GM19023 (cell line): ENCODE data around the gene PPP4R1.
"Not testable (repeated sequence)": the region's sequence is repeated elsewhere in the genome, so short reads cannot be mapped to it uniquely, and the experiment has no call there.

ENCODE experiments used
- ATAC-seq: cut with Tn5 transposase; IDR thresholded peaks from one replicate; pipeline ENCODE4 v1.9.1; 2021; ENCODE audit warnings: mild to moderate bottlenecking, moderate library complexity; ENCODE audit not compliant: unreplicated experiment

Gene PPP4R1

DNA sequence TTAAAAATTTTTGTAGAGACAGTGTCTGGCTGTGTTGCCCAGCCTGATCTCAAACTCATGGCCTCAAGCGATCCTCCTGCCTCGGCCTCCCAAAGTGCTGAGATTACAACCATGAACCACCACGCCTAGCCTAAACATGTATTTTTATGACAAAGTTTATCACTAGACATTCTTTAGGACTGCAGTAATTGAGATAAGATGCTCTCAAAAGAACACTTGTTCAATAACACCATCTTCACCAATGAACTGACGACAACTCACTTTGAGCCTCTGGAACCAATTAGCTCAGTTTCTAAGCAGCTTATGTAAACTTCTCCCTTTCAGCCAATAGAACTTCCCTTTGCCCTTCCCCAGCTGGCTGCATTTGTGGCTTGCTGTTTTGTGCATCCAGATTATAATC lies 15.3 kb upstream of the PPP4R1 start:
- no peak for ATAC-seq

DNA sequence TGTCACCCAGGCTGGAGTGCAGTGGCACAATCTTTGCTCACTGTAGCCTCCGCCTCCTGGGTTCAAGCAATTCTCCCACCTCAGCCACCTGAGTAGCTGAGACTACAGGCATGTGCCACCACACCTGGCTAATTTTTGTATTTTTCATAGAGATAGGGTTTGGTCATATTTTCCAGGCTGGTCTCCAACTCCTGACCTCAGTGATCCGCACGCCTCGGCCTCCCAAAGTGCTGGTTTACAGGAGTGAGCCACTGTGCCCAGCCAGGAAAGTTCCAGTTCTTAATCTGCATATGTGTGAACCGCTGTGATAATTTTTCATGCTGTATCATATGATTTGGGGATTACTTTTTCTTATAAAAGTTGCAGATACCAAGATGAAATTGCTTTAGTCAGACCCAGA lies 14.6 kb upstream of the PPP4R1 start:
- no peak for ATAC-seq

DNA sequence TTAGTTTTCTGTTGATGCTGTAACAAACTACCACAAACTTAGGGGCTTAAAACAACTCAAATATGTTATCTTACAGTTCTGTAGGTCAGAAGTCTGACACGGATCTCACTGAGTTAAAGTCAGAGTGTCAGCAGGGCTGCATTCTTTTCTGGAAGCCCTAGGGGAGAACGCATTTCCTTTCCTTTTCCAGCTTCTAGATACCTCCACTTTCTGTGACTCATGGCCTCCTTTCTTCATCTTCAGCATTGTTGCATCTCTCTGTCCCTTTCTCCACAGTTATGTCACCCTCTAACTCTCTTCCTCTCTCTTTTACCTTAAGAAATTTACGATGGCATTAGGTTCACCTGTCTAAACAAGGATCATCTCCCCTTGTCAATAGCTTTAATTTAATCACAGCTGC lies 13.3 kb upstream of the PPP4R1 start:
- ATAC-seq: no peak

DNA sequence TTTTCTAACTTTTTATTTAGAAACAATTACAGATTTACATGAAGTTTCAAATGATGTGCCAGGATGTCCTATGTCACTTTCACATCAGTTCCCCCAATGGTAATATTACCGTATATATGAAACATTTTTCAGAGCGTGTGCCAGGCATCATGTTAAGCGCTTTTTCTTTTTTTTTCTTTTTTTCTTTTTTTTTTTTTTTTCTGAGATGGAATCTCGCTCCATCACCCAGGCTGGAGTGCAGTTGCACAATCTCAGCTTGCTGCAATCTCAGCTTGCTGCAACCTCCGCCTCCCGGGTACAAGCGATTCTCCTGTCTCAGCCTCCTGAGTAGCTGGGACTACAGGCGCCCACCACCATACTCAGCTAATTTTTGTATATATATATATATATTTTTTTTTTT lies 5.6 kb upstream of the PPP4R1 start:
- no peak for ATAC-seq

DNA sequence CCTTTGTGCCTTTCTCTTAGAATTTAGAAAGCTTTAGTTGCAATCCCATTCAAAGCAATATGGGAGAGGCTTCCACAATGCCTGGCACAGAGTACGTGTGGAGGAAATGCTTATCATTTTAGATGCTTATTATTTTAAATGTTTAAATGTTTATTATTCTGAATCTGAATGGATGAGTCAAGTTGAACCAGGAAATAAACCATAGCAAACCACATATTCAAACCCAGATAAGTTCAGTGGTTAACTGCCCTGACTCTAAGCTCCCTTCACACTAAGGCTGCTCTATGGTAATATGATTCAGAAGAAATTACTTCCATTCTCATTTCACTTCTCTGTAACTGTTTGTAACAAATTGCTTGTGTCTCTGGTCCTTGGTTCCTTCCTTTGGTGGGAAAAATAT lies 5.2 kb upstream of the PPP4R1 start:
- no peak for ATAC-seq

DNA sequence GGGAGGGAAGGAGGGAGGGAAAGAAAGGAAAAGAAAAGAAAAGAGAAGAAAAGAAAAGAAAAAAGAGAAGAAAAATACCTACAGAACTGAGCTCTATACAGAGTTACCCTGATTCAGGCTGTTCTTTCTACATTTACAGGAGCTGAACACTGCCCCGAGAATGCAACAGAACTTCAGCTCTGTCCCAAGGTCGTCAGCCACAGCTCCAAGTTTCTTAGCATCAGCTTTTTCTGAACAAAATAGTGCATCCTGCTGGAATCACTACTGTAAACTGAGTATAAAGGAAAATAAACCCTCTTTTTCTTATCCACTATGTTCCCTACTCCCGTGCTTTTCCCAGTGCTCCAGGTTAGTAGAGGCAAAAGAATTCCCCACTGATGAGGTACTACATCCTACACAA lies 4.7 kb upstream of the PPP4R1 start:
- ATAC-seq: no peak

DNA sequence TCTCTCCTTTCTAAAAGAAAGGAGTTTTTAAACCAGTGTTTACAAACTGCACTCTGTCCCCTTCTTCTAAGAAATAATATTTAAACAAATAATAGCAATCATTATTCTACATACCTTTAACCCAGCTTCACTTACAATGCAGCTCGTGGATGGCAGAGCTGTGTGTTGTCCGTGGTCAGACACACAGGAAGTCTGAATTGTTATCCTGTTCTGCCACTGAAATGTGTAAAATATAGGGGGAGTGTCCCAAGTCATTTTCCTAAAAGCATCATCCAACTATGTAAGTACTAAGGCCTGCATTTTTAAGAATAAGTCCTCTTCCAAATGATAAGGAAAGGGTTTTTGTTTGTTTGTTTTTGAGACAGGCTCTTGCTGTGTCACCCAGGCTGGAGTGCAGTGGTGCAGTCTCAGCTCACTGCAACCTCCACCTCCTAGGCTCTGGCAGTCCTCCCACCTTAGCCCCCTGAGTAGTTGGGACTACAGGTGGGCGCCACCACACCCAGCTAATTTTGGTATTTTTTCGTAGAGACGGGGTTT lies 2.7 kb upstream of the PPP4R1 start:
- no peak for ATAC-seq

DNA sequence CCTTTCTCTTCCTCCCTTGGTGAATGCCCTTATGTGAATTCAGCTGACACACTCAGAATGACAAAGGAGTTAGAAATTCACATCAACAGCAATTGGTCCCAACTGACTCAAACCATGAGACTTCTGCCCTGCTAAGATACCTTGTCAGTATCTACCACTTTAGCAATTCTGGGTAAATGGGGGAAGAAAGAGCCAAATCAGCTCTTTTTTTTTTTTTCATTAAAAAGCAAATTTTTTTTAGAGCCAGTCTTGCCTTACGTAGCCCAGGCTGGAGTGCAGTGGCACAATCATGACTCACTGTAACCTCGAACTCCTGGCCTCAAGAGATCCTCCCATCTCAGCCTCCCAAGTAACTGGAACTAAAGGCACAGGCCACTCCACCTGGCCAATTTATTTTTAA lies 1.7 kb upstream of the PPP4R1 start:
- ATAC-seq: no peak

DNA sequence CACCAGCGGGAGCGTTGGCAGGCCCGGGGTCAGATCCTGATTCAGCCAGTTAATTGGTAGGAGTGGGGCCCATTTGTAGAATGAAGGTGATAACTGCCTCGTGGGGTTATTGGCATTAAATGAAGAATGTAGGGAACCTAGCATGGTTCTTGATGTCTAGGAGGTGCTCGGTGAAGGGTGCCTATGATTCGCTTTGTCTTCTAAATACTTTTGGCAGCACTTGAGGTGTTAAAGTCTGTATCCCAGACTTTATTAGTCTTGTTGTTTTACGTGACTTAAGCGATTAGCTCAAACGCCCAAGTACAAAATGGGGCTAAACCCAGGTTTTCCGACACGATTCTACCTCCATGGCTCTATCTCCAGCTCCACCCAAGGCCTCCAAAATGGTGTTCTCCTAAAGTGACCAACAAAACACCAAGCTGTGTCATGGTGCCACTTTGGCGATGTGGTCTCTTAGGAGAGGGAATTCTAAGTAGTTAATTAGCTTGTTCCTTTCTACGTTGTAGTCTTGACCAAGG lies 980 bp upstream of the PPP4R1 start:
- no peak for ATAC-seq

DNA sequence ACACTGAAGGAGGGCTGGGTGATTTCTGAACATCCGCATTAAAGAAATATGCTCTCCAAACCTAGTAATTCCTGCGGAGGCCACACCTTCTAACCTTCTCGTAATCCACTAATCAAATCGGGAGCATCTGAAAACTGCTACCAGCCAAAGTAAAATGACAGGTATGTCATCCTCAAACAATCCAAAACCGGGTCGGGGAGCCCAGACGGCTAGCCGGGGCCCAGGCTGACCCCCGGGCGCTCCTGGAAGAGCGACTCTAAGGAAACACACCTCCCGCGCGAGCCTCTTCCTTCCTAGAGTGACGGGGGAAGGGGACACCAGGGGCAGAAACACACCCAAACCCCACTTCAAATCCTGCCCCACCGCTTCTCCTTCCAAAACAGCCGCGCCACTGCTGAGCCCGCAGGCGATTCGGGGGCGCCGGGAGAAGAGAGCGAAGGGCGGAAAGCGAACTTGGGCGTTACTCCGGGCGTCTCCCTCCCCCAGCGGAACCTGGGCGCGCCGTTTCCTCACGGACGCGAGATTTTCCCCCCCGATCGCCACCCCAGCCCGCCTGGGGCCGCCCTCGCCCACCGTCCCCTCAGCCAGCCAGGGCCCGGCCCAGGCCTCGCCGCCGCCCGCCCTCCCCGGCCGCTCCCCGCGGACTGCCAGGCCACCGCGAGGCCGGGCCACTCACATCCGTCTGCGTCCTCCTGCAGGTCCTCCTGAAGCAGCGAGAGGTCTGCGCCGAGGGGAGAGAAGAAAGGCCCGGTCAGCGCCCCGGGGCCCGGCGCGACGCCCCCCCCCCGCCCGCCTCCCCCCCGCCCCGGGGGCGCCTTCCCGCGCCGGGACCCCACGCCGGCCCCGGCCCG lies 584 bp downstream of the PPP4R1 start:
- peak; percentile 32 for ATAC-seq

DNA sequence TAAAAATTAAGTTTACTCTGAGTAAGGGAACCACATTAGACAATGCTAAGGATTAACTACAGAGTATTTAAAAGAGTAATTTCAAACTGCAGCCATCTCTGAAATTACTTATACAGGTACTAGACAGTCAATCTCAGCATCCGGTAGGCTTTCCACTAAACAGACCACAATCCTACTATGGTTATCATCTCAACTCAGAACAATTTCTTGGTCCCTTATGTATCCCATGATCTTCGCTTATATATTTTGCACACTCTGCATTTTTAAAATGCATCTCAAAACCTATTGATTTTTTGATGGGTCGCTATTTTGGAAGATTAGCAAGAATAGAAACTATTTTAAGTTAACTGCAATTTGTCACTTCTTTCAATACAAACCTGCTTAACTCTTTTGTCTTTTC lies 1.4 kb downstream of the PPP4R1 start:
- ATAC-seq: no peak

DNA sequence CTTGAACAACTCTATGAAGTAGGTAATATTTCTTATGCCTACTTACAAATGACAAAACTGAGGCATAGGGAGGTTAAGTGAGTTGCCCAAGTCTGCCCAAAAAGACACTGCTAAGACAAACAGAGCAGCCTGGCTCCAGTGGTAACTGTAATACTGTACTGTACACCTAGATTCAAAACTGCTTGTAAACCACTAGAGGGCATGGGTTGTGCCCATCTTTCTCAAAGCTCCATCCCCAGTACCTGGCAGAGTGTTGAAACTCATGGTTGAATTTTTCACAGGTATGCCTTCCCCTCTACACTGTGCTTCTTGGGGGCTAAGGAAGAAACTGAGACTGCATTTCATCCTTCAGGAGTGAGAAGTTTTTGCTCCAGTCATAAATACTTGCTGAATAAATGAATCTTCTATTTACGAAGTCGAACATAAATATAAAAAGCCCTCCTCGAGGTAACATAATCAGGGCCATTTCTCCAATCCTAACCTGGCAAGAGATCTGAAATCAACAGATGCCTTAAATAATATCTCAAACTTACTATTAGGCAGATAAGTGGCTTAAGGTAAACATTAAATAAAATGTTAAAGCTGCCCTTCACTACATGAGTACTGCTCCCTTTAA lies 2.0 kb downstream of the PPP4R1 start:
- no peak for ATAC-seq

DNA sequence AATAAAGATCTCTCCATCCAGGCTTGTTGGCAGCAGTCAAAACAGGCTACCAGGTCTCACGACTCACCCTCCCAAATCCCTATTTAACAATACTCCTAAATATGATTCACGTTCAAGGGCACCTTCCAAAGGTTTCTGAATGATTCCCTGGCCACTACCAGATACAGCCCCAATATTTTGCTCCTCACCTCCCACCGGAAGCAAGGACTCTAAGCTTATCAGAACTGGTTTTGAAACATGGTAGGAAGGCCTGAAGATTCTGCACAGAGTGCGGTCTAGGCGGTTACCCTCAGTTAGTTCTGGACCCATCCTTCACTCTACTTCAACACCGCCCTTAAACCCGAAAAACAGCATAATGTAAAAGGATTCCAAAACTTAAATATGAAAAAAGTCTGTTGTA lies 5.2 kb downstream of the PPP4R1 start:
- ATAC-seq: no peak

DNA sequence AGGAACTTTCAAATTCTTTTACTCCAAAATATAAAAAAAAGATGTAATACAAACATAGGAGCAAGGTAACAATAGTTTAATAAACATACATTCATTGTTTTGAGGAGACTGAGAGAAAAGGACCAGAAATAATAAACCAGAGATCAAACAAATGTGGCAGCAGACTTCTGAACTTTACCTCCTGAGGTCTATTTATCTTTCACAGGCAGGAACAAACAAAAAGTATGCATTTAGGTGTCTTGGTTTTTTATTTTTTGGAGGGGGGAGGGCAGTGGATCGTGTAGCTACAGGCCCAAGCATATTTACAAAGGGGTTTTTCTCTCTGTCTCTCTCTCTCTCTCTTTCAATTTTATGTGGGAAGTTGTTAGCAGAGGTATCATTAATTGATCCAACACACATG lies 5.6 kb downstream of the PPP4R1 start:
- ATAC-seq: no peak

DNA sequence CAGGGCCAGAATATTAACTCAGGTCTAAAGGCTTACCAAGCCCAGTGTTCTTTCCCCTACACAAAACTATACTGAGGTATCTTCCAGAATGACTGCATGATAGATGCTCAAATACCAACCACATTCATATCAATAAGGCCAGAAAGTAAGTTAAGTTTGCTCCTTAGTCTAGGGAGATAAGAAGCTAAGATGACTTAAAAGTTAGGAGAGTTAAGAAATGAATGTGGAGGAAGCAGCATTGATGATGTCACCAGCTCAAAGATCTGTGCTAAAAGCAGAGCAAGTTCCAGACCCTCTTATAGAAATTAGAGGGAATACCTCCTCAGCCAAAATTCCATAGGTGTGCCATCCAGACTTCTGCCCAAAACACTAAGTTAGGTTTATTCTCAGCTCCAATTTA lies 6.1 kb downstream of the PPP4R1 start:
- no peak for ATAC-seq

DNA sequence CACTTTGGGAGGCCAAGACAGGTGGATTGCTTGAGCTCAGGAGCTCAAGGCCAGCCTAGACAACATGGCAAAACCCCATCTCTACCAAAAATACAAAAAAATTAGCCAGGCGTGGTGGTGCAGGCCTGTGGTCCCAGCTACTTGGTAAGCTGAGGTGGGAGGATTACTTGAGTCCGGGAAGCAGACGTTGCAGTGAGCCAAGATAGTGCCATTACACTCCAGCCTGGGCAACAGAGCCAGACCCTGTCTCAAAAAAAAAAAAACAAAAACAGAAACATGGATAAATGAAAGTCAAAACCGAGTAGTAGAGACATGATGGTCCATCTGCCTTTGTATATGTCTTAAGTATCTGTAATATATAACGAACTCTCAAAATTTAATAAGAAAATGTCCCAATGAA lies 7.2 kb downstream of the PPP4R1 start:
- not testable (repeated sequence) for ATAC-seq

DNA sequence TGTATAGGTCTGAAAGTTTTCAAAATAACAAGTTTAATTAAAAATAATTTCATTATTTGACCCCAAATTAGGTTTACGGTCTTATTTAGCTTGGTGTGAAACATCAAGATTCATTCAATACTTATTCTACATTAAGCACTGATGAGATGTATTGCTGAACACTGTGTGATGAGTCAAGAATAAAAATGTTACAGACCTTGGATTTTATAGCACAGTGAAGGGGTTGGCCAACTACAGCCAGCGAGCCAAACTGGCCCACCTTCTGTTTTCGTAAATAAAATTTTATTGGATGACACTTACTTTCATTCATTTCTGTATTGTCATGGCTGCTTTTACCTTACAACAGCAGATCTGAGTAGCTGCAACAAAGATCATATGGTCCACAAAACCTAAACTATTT lies 8.3 kb downstream of the PPP4R1 start:
- ATAC-seq: no peak

DNA sequence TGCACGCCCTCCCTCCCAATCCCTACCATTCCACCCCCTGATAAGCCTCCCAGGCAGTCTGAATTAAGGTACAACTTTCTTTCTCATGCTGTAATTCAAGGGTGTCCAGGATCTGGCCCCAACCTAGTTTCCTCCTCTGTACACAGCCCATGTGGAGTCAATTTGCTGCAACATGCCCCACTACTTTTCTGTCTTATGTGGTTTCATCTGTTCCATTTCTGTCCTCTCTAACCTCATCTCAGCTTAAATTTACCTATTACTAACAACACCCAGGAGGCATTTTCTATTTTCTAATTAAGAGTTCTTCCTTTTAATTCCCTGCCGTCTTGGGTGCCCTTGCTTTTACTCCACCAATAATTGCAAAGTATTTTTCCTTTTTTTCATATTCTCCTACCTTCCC lies 10.0 kb downstream of the PPP4R1 start:
- ATAC-seq: no peak

DNA sequence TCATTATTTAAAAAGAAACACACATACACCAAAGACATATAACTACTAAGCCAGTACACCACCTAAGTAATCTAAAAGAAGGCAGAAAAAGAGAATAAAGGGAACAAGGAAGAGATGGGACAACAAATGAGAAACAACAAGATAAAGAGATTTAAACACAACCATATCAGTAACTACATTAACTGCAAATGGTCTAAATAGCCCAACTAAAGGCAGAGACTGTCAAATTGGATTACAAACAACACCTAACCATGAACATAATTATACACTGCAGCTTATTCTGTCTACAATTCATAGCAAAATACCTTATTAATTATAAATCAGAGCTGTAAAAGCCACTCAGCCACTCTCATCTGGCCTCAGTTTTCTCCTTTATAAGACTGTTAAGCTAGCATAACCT lies 15.0 kb downstream of the PPP4R1 start:
- ATAC-seq: no peak

DNA sequence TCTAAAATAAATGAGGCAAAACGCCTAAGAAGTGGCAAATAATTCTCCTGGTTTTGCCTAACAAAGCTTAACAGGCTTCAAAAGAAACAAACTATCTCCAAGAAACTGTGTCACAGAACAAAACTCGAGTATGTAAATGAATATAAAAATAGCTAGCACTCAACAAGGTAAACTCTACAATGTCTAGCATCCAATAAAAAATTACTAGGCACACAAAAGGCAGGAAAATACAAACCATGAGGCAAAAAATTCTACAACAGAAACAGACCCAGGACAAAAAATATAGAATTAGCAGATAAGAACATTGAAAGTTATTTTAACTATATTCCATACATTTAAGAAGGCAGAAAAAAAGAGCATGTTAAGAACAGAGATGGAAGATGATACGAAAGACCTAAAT lies 16.8 kb downstream of the PPP4R1 start:
- no peak for ATAC-seq

DNA sequence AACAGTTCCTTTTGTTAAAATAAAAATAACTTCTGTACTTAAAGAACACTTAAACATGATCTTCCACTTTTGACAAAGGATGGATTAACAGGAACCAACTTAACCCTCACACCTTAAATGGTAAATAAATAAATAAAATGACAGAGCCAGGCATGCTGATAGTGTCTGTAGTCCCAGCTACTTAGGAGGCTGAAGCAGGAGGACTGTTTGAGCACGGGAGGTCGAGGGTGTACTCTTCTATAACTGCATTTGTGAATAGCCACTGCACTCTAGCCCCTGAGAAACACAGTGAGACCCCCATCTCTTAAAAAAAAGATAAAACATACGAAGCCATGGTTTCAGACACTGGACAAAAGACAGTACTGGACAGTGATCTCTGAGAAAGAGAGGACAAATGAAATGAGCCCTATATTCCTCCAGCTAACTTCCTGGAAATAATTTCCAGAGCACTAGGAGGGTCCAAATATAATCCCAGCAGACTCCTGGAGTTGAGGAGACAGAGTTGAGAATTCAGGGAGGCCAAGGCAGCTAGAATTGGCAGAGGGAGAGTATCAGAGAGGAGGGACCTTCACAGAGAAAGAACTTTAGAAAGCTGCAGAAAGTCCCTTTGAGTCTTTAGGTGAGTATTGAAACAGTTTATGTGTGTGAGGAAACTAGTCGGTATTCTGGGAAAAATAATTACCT lies 17.4 kb downstream of the PPP4R1 start:
- ATAC-seq: no peak

DNA sequence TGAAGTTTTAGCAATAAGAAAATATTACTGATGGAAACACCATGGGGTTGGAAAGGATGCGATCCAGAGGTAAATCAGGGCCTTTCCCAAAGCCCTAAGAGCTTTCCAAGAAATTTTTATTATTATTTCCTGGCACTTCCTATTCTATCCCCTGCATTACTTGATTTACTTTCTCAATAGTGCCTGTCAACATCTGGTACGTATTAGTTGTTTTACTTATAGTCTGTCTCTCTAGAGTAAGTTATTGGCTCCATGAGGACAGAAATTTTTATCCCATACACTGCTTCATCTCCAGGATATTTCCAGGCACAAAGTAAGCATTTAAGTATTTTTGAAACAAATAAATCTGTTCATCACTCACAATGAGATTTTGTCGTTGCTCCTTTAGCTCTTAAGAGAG lies 18.1 kb downstream of the PPP4R1 start:
- no peak for ATAC-seq
